GM13976 (cell line): Measurements from ENCODE around the gene KPNA2.

Experiments
- DNase-seq: peaks from one replicate; pipeline ENCODE4 v3.0.0; 2012; ENCODE audit warnings: low spot score
- in situ Hi-C: fragments of 300-500 bp; cut with MboI; formaldehyde crosslinking; loops from one replicate; pipeline ENCODE4 v1.12.0; 2022; ENCODE audit warnings: low sequenced_read_pairs, mixed read lengths, inconsistent platforms; ENCODE audit not compliant: unreplicated experiment
- TF ChIP-seq, protein P1 (sequence below): IDR thresholded peaks from 2 replicates; pipeline ENCODE4 v1.5.1; 2012; ENCODE audit warnings: borderline replicate concordance, mild to moderate bottlenecking; ENCODE audit not compliant: insufficient read depth; ENCODE audit errors: extremely low read depth, missing control alignments, control extremely low read depth

KPNA2 gene

DNA sequence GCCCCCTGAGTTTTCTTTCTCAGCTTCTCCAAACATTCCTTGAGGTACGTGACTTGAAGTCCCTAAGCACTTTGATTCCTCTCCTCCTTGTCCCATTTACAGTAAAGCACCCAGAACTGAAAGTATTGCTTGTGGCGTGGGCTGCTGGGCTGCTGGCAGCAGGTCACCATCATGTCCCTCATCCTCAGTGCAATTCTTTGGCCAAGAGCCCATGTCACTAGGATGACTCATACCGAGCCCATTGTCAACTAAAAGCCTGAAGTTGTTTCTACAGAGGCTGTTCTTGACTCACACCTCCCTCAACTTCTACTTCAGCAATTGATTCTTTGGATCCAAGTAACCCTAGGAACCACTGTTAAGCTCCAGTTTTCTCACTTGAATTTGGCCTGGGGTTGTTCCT lies 54.3 kb downstream of the KPNA2 start:
- TF ChIP-seq, protein P1, sequence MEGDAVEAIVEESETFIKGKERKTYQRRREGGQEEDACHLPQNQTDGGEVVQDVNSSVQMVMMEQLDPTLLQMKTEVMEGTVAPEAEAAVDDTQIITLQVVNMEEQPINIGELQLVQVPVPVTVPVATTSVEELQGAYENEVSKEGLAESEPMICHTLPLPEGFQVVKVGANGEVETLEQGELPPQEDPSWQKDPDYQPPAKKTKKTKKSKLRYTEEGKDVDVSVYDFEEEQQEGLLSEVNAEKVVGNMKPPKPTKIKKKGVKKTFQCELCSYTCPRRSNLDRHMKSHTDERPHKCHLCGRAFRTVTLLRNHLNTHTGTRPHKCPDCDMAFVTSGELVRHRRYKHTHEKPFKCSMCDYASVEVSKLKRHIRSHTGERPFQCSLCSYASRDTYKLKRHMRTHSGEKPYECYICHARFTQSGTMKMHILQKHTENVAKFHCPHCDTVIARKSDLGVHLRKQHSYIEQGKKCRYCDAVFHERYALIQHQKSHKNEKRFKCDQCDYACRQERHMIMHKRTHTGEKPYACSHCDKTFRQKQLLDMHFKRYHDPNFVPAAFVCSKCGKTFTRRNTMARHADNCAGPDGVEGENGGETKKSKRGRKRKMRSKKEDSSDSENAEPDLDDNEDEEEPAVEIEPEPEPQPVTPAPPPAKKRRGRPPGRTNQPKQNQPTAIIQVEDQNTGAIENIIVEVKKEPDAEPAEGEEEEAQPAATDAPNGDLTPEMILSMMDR = no peak
- in situ Hi-C loops = no loop called here
- peak; percentile 39 for DNase-seq

- no peak for DNase-seq
- TF ChIP-seq, protein P1 = no peak
- in situ Hi-C loops = no loop called here
Observed at GRCh38 chr17:68094481-68095078, 59.0 kb downstream of the KPNA2 start.

DNA sequence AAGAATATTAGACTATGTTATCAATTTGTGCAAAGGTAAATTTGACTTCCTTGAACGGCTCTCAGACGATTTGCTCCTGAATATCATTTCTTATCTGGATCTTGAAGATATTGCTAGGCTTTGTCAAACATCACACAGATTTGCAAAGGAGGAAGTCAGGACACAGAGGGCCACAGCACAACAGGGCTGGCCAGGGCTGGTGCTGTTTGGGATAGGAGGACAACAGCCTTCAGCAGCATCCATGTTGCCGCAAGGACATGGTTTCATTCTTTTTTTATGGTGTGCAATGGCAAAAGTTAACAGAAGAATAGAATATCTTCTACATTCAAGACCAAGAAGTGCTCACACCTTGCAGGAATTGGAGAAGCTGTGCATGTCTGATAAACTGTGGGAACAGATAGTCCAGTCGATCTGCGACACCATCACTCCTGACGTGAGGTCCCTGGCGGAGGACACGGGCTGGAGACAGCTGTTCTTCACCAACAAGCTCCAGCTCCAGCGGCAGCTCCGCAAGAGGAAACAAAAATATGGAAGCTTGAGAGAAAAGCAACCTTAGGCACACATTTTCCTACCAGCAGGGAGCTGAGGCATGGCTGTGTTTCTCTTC lies 59.8 kb downstream of the KPNA2 start:
- TF ChIP-seq, protein P1 = no peak
- DNase-seq = no peak
- in situ Hi-C loops = no loop called here

DNA sequence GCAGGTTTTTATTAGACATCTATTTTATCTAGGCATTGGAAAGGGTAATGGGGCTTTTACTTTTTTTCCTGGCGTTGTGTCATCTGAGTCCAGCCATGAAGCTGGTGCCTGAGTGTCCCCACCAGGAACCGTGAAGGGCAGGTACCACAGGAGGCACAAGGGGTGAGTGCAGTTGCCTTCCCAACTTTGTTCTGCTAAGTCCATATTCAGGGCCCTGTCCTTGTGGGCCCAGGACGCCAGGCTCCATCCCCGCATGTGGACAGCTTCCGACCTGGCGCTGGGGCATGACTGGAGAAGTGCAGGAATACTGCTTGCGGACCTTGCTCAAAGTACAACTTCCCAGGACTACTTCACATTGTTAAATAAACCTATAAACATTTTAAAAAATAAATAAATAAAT lies 60.6 kb downstream of the KPNA2 start:
- no peak for DNase-seq
- in situ Hi-C loops = no loop called here
- TF ChIP-seq, protein P1 = no peak
